HG03571 (cell line): ENCODE results near the gene SLC5A9.
"Not testable (repeated sequence)": the region's sequence is repeated elsewhere in the genome, so short reads cannot be mapped to it uniquely, and the experiment has no call there.

Experiments
- ATAC-seq: cut with Tn5 transposase; IDR thresholded peaks from one replicate; pipeline ENCODE4 v1.9.1; 2021; ENCODE audit not compliant: unreplicated experiment

SLC5A9 gene

DNA sequence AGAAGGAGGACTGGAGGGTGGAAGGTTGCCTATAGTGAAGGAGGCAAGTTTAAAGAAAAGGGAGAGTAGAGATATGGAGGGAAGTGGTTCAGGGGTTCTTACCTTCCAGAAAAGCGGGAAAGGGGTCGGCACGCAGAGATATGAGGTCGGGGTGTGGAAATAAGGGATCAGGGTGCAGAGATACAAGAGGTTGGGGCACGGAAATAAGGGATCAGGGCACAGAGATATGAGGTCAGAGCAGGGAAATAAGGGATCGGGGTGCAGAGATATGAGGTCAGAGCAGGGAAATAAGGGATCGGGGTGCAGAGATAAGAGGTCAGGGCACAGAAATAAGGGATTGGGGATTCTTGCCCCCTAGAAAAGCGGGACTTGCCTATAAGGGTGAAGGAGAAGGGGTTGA, 9.1 kb upstream of the SLC5A9 start:
- not testable (repeated sequence) for ATAC-seq

- not testable (repeated sequence) for ATAC-seq
These were observed 8.2 kb upstream of the SLC5A9 start for GRCh38 chr1:48214366-48214765.

- ATAC-seq, result no peak
These were observed 7.7 kb upstream of the SLC5A9 start for GRCh38 chr1:48214820-48215219.

- ATAC-seq, result no peak
These were observed 7.3 kb upstream of the SLC5A9 start for GRCh38 chr1:48215222-48215621.

DNA sequence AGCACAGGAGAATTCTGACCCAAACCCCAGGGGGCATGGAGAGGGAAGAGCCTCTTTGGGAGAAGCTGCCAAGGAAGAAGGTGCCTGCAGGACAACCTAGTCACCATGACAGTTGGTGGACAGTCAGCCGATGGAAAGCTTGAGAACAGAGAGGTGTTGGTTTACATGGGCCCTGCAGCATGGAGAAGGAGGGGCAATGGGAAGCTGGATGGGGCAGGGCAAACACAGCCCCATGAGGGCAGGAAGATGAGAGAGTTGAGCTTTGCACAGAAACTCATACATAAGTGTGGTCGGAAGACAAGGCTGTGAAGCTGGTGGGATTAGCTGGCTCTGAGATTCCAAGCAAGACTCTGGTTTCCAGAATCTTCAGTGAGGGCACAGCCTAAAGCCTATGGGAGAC, 6.6 kb upstream of the SLC5A9 start:
- no peak for ATAC-seq

- ATAC-seq, result no peak
These were observed 6.2 kb upstream of the SLC5A9 start for GRCh38 chr1:48216313-48216712.

DNA sequence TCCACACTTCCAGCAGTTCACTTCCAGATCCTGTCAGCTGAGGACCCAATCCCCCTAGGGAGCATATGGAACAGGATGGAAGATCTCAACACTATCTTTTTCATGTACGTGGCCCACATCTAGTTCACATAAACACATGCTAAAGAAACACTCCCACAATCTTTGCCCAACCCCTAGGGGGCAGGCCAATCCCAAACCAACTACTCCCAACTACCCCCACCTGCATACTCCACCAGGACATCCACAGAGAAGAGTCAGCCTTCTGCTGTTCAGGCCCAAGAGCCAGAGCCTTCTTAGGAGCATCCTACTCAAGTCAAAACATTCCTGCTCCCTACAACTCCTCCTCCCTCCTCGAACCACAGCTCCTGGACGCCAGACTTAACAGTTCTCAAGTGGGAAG, 5.6 kb upstream of the SLC5A9 start:
- ATAC-seq, result no peak

- no peak for ATAC-seq
These were observed 4.7 kb upstream of the SLC5A9 start for GRCh38 chr1:48217856-48218255.

GRCh38 chr1:48219803-48220202, 2.7 kb upstream of the SLC5A9 start:
- no peak for ATAC-seq

DNA sequence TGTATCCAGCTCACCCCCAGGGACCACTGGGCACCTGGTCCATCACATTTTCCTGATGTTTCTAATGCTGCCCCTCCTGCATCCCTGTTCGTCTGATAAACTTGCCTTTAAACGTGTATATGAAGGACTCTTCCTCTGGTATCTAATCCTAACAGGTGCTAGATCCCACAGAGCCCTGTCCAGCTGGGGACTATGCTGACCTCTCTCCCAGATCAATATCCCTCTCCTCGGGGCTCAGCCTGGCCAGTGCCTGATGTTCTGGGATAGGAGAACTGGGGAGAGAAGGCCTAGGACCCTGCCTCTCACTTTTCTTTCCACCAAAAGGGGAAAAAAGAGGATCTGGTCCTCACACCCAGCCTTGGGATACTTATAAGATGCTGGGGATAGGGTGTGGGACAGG, 1.4 kb upstream of the SLC5A9 start:
- ATAC-seq, result no peak

DNA sequence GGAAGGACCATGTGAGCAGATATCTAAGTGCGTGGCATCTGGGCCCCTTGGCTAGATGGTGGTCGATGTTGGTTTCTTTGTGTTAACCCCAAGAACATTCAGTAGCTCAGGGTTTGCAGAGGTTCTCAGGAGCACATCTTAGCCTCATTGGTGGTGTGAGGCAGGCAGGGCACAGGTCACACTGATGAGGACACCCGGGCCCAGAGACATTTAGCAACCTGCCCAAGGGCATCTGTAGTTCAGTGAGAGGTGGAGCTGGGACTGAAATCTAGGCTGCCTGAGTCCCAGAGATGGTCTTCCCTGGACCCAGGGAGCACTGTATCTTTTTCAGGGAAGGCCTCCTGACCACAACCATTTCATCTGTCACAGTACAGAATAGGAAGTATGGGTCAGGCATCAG, 859 bp upstream of the SLC5A9 start:
- ATAC-seq, result no peak

DNA sequence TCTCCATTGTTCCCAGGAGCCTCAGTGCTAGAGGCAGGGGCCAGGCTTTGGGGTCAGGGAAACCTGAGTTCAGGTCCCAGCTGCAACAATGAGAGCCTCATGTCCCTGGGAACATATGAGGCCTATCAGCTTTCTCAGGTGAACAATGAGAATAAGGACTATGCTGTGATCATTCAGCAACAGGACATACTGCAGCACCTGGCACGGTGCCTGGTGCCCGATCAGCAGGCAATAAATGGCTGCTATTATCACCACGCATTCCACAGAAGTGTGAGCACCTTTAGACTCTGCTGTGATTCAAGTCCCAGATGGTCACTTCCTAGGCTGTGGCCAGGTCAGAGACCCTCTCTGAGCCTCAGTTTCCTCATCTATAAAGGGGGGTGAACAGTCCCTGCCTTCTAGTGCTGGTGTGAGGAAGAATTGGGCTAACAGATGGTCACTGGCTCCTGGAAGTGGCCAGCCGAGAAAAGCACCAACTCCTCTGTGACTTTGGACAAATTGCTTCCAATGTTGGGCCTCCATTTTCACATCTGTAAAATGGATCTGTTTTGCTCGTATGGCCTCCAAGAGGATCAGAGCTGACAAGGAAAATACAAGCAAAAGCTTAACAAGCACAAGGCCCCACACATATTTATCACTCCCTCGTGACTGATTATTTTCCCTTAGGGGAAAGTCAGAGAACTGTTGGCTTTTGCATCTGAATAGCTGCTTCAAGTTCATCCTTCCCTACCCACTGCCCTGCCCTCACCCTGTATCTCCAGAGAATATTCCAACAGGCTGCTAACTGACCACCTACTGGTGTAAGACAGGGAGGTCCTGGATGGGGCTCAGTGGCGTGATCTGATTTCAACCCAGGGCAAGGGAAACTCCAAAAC, 1.1 kb downstream of the SLC5A9 start:
- ATAC-seq, result no peak

GRCh38 chr1:48224791-48225190, 2.3 kb downstream of the SLC5A9 start:
- no peak for ATAC-seq

GRCh38 chr1:48225579-48225978, 3.1 kb downstream of the SLC5A9 start:
- no peak for ATAC-seq

GRCh38 chr1:48227165-48228013, 4.9 kb downstream of the SLC5A9 start:
- ATAC-seq, result no peak

DNA sequence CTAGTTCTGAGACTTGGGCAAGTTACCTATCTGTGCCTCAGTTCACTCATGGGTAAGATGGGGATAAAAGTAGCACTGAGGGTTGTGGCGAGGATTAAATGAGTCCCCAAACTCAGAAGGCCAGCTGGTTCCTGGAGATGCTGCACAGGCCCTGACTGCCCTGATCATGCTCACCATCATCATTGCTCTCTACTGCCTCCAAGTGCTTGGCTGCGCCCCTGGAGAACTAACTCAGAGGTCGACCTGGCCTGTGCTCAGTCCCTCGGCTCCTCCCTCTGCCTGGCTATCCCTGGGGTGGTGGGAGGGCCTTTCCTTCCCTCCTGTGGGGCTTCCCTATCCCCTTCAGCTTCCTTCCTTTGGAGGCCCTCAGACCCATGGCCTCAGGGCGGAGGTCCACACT, 5.6 kb downstream of the SLC5A9 start:
- no peak for ATAC-seq

GRCh38 chr1:48229317-48229716, 6.8 kb downstream of the SLC5A9 start:
- no peak for ATAC-seq

- no peak for ATAC-seq
These were observed 7.7 kb downstream of the SLC5A9 start for GRCh38 chr1:48230236-48230635.

DNA sequence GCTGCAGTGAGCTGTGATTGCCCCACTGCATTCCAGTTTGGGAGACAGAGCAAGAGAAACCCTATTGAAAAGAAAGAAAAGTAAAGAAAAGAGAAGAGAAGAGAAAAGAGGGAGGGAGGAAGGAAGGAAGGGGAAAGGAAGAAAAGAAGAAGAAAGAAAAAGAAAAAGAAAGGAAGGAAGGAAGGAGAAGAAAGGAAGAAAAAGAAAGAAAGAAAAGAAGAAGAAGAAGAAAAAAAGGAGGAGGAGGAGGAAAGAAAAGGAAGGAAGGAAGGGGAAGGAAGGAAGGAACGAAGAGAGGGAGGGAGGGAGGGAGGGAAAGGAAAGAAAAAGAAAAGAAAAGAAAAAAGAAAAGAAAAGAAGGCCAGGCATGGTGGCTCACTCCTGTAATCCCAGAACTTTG, 10.2 kb downstream of the SLC5A9 start:
- no peak for ATAC-seq

DNA sequence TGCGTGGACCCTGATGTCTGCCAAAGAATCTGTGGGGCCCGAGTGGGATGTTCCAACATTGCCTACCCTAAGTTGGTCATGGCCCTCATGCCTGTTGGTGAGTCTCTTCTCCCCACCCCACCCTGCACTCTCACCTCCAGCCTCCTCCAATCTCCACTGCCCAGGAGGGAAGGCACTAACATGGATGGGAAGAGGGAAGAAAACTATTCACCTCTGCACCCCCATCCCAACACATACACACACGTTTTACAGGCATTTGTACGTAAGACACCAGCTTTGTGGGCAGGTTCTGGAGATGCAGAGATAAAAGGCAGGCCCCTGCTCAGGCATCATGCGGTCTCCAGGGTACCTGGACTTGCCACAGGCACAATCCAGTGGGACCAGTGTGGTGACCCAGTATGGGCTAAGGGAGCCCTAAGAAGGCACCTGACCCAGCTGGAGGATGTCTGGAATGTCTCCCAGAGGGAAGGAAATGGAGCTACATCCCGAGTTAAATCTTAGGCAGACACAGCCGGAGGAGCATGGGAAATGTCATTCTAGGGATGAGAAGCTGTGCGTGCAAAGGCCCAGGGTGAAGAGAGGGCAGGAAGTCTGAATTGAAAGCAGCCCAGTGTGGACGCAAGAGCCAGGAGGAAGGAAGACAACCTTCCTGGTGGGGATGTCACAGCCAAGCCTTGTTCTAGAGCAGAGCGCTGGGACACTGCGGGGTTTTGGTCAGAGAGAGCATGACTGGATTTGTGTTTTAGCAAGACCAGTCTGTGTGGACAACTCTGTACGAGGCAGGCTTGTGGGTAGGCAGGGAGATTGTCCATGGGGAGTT, 11.4 kb downstream of the SLC5A9 start:
- ATAC-seq, result no peak

DNA sequence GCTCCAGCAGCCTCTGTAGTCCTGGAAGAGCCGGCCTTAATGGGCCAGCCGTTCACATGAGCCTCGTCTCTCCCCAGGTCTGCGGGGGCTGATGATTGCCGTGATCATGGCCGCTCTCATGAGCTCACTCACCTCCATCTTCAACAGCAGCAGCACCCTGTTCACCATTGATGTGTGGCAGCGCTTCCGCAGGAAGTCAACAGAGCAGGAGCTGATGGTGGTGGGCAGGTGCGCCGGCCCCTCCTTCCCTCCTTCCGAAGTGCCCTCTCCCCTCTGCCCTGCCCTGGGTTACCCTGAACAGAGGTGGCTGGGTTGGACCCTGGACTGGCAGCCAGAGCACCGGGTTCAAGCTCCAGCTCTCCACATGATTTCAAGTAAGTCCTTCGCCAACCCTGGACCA, 13.1 kb downstream of the SLC5A9 start:
- ATAC-seq, result no peak
